Measurements from ENCODE around the gene RNF214. TPM values are rescaled to one million over a fixed set of nuclear protein-coding genes. Genes with fewer than 3 reads are reported as not detected.
"Not testable (repeated sequence)": the region's sequence is repeated elsewhere in the genome, so short reads cannot be mapped to it uniquely, and the experiment has no call there.

Gene RNF214
- total and polyA plus RNA-seq, 3 donors from 2014 or later, result 37.8 to 48.9 (median 44.9) TPM

- WGBS, 2 donors, result 78 to 83% methylated on average over 7 of the region's 7 CpGs
- Histone ChIP-seq H3K9me3 (no peaks in the 10 kb centered on the region), H3K4me3 (no peak overlapping the region), H3K4me1 (peaks cover 20% of the 10 kb centered on the region), H3K27me3 (no peaks in the 10 kb centered on the region), H3K36me3 (ENCODE audit: low read depth, missing control alignments) (no peaks in the 10 kb centered on the region), H3K27ac (no peak overlapping the region)
- TF ChIP-seq CTCF (IDR thresholded peaks at IDR 0.05), result no peak
- TF ChIP-seq POLR2A (IDR thresholded peaks at IDR 0.05), result no peak
- DNase-seq, result no peak
- intact Hi-C loops (cut with DNase I; ENCODE audit: low total_unique reads), result no loop called here
Observed at GRCh38 chr11:117318738-117319137, 86.3 kb downstream of the RNF214 start.

DNA sequence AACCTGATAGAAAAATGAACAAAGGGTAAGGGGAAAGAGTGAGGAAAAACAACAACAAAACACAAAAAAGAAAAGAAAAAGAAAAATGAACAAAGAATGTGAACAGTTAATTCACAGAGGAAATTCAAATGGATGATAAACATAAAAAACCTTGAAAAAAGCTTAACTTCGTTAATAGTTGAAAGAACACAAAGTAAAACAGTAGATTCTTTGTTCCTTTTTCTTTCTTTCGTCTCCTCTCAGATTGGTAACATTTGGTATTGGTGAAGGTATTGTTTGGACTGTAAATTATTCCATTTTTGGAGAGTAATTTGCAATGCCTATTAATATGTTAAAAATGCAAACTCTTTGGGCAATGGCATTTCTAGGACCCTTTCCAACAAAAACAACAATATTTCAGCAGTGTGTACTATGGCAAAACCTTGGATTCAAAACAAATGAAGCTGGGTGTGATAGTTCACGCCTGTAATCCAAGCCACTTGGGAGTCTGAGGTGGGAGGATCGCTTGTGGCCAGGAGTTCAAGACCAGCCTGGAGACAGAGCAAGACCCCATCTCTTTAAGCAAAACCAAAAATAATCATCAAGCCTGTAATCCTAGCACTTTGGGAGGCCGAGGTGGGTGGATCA, 86.9 kb downstream of the RNF214 start:
- intact Hi-C loops (cut with DNase I; ENCODE audit: low total_unique reads), result no loop called here

GRCh38 chr11:117327255-117327566, 94.7 kb downstream of the RNF214 start:
- H3K9me3 ChIP-seq; H3K36me3 ChIP-seq (ENCODE audit: low read depth, missing control alignments); H3K4me1 ChIP-seq; DNase-seq; intact Hi-C loops (cut with DNase I; ENCODE audit: low total_unique reads); H3K27me3 ChIP-seq: not testable (repeated sequence)
- Histone ChIP-seq H3K27ac (peak overlapping the region in 1 of 2 donors; percentile 90), H3K4me3 (peak overlapping the region; percentile 67 to 83)
- WGBS, 2 donors, result 7 to 9% methylated on average over 5 of the region's 5 CpGs

More for the DNA sequence above, 86.9 kb downstream of the RNF214 start:
- WGBS, 2 donors, result 51 to 61% methylated on average over 5 of the region's 5 CpGs
- H3K27ac ChIP-seq, result peak overlapping the region; percentile 9 to 46
- H3K9me3 ChIP-seq, result no peaks in the 10 kb centered on the region
- H3K4me1 ChIP-seq, result peaks cover 20% of the 10 kb centered on the region
- DNase-seq, result no peak
- no peak overlapping the region for H3K4me3 ChIP-seq
- no peak for TF ChIP-seq POLR2A (IDR thresholded peaks at IDR 0.05)
- no peak for TF ChIP-seq CTCF (IDR thresholded peaks at IDR 0.05)
- H3K36me3 ChIP-seq (ENCODE audit: low read depth, missing control alignments), result no peaks in the 10 kb centered on the region
- H3K27me3 ChIP-seq, result no peaks in the 10 kb centered on the region

- peak within 1 kb of the TSS; percentile 82 to 90 for H3K27ac ChIP-seq
- peak; percentile 98 for DNase-seq
- intact Hi-C loops (cut with DNase I; ENCODE audit: low total_unique reads), result no loop called here
Observed at GRCh38 chr11:117327567-117328374, 95.3 kb downstream of the RNF214 start, which contains the start of gene CEP164. Gene CEP164 (plus strand): TSS chr11:117327854. CDS start chr11:117338587, 10,733 bp downstream.

More at GRCh38 chr11:117327567-117328374, 95.3 kb downstream of the RNF214 start, which contains the start of gene CEP164:
- Histone ChIP-seq H3K4me3 (peak within 1 kb of the TSS; percentile 67 to 83), H3K9me3 (no peaks in the 10 kb centered on the region), H3K36me3 (ENCODE audit: low read depth, missing control alignments) (no peaks in the 10 kb centered on the region), H3K27me3 (no peaks in the 10 kb centered on the region), H3K4me1 (peaks cover 3% of the 10 kb centered on the region)
- WGBS, 2 donors, result 0% methylated on average over 49 to 64 of the region's 64 CpGs
- TF ChIP-seq POLR2A (IDR thresholded peaks at IDR 0.05) (no peak), CTCF (IDR thresholded peaks at IDR 0.05) (no peak)
